ENCODE measurements around the gene CENPV.

- TF ChIP-seq ZFP30 (CRISPR knock-in tag; IDR thresholded peaks at IDR 0.05) (no peak), TCF4 (CRISPR knock-in tag; IDR thresholded peaks at IDR 0.05; ENCODE audit: borderline replicate concordance) (no peak), CSDC2 (CRISPR knock-in tag; IDR thresholded peaks at IDR 0.05) (no peak), OSR1 (CRISPR knock-in tag; IDR thresholded peaks at IDR 0.05) (no peak), CSRNP3 (CRISPR knock-in tag; IDR thresholded peaks at IDR 0.05) (no peak), ZNF565 (CRISPR knock-in tag; conservative IDR thresholded peaks at IDR 0.05; ENCODE audit: low read depth) (no peak), PPARA (CRISPR knock-in tag; IDR thresholded peaks at IDR 0.05; ENCODE audit: borderline replicate concordance) (no peak), TOX (CRISPR knock-in tag; IDR thresholded peaks at IDR 0.05; ENCODE audit: borderline replicate concordance) (no peak), ZNF70 (CRISPR knock-in tag; IDR thresholded peaks at IDR 0.05) (no peak)
- TF ChIP-seq, protein P1, sequence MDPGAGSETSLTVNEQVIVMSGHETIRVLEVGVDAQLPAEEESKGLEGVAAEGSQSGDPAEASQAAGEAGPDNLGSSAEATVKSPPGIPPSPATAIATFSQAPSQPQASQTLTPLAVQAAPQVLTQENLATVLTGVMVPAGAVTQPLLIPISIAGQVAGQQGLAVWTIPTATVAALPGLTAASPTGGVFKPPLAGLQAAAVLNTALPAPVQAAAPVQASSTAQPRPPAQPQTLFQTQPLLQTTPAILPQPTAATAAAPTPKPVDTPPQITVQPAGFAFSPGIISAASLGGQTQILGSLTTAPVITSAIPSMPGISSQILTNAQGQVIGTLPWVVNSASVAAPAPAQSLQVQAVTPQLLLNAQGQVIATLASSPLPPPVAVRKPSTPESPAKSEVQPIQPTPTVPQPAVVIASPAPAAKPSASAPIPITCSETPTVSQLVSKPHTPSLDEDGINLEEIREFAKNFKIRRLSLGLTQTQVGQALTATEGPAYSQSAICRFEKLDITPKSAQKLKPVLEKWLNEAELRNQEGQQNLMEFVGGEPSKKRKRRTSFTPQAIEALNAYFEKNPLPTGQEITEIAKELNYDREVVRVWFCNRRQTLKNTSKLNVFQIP (CRISPR knock-in tag; IDR thresholded peaks at IDR 0.05; ENCODE audit: borderline replicate concordance, low read depth), result no peak
- TF ChIP-seq, protein P2, sequence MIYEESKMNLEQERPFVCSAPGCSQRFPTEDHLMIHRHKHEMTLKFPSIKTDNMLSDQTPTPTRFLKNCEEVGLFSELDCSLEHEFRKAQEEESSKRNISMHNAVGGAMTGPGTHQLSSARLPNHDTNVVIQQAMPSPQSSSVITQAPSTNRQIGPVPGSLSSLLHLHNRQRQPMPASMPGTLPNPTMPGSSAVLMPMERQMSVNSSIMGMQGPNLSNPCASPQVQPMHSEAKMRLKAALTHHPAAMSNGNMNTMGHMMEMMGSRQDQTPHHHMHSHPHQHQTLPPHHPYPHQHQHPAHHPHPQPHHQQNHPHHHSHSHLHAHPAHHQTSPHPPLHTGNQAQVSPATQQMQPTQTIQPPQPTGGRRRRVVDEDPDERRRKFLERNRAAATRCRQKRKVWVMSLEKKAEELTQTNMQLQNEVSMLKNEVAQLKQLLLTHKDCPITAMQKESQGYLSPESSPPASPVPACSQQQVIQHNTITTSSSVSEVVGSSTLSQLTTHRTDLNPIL (CRISPR knock-in tag; IDR thresholded peaks at IDR 0.05; ENCODE audit: low read depth), result no peak
Observed at GRCh38 chr17:16349431-16349830, 3.8 kb downstream of the CENPV start.

Data from SK-N-SH treated with all-trans-retinoic acid at 6 μM for 48 hours (cell line).